Measurements from ENCODE around the gene G6PC3. TPM values are rescaled to one million over a fixed set of nuclear protein-coding genes. Genes with fewer than 3 reads are reported as not detected.

The G6PC3 gene
- total and polyA plus RNA-seq, 2 of the 4 experiments (the other 2 are of a cell fraction) = 20.4 to 107 TPM

- BruUV-seq (replicated peaks) = no TSS peak
- in situ Hi-C loops (cut with MboI; ENCODE audit: low sequenced_read_pairs) (no loop called here), dilution Hi-C loops (cut with HindIII; ENCODE audit: low sequenced_read_pairs, unreplicated experiment) (no loop called here), intact Hi-C loops (cut with micrococcal nuclease) (loop anchor here (10.0 kb wide), 1 partner anchor 121 kb away; no protein-coding TSS in a partner anchor)
- H3K36me3 ChIP-seq (ENCODE audit: control insufficient read depth, insufficient read depth, low read length) = peaks cover 15% of the 10 kb centered on the region
- no peak overlapping the region for H2AK9ac ChIP-seq (replicated peaks; ENCODE audit: low read depth, low read length, poor library complexity)
- H3K27ac ChIP-seq (ENCODE audit: insufficient read depth, low read length) = peak overlapping the region; percentile 57; the same call in 1 of the 2 replicates
- DNase-seq = peak; percentile 65
- no peak overlapping the region for H3K18ac ChIP-seq (ENCODE audit: low read depth, low read length)
- no peak overlapping the region for H4K5ac ChIP-seq (ENCODE audit: low read depth, low read length)
- ATAC-seq (ENCODE audit: low read depth) = no peak; the same call in 1 of the 2 replicates
- no peaks in the 10 kb centered on the region for H3K9me3 ChIP-seq (ENCODE audit: control insufficient read depth, insufficient read depth, low read length)
- H2BK5ac ChIP-seq (ENCODE audit: low read depth, low read length, poor library complexity, severe bottlenecking) = peak overlapping the region; percentile 31
- H3K4ac ChIP-seq (ENCODE audit: low read depth, low read length) = no peak overlapping the region
- POLR2A ChIA-PET (ENCODE audit: unreplicated experiment) = no interaction called here
- peak overlapping the region; percentile 37; the same call in 1 of the 2 replicates for H3K23ac ChIP-seq (ENCODE audit: low read depth, low read length)
- H3K4me2 ChIP-seq (ENCODE audit: low read depth, low read length) = peak overlapping the region; percentile 16; the same call in 1 of the 2 replicates
- TF ChIP-seq RFX5 (IDR thresholded peaks at IDR 0.05; ENCODE audit: low read depth, low read length) (peak; percentile 61; the same call in 1 of the 2 replicates), BHLHE40 (IDR thresholded peaks at IDR 0.05; ENCODE audit: low read depth, low read length) (no peak), FOS (IDR thresholded peaks at IDR 0.05; ENCODE audit: low read depth, low read length) (0 out of 2 replicates have a peak, but pooled peaks have one; percentile 10), CHD1 (IDR thresholded peaks at IDR 0.05; ENCODE audit: low read depth, low read length) (no peak), POLR2A (IDR thresholded peaks at IDR 0.05; ENCODE audit: low read depth, low read length) (no peak), MXI1 (IDR thresholded peaks at IDR 0.05; ENCODE audit: borderline replicate concordance, low read depth, low read length) (no peak), CTCF (conservative IDR thresholded peaks at IDR 0.05; ENCODE audit: low read depth, low read length) (no peak), MAZ (IDR thresholded peaks at IDR 0.05; ENCODE audit: borderline replicate concordance, low read depth, low read length) (no peak), CEBPB (IDR thresholded peaks at IDR 0.05; ENCODE audit: low read depth, low read length) (peak; percentile 91), NFE2L2 (IDR thresholded peaks at IDR 0.05; ENCODE audit: low read depth, low read length) (peak; percentile 25; the same call in 1 of the 2 replicates), MAFK (IDR thresholded peaks at IDR 0.05; ENCODE audit: low read depth, low read length) (no peak; the same call in 1 of the 2 replicates)
- no peak overlapping the region for H2AK5ac ChIP-seq (ENCODE audit: low read depth, low read length)
- H2BK20ac ChIP-seq (ENCODE audit: low read depth, low read length) = no peak overlapping the region
- H3K9me1 ChIP-seq (ENCODE audit: insufficient read depth, low read length) = no peaks in the 10 kb centered on the region
- no peaks in the 10 kb centered on the region for H3K27me3 ChIP-seq (ENCODE audit: control insufficient read depth, insufficient read depth, low read length)
- no CpG with 5 or more reads among the region's 1 CpG for WGBS, 2 experiments (ENCODE audit: extremely low coverage in 2 of 2, insufficient read length in 1 of 2)
- peaks cover 12% of the 10 kb centered on the region for H3K4me1 ChIP-seq (ENCODE audit: control insufficient read depth, insufficient read depth, low read length)
- peaks cover 11 to 70% of the 10 kb centered on the region in 2 experiments for H3K79me1 ChIP-seq (ENCODE audit: low read depth in 1 of 2, low read length in 2 of 2)
- peaks cover 68% of the 10 kb centered on the region for H4K20me1 ChIP-seq (ENCODE audit: insufficient read depth, low read length)
- H4K91ac ChIP-seq (ENCODE audit: insufficient read depth, low read depth, low read length) = no peak overlapping the region
- H3K4me3 ChIP-seq (ENCODE audit: insufficient read depth, low read depth, low read length) = no peak overlapping the region
- no peak overlapping the region for H2BK15ac ChIP-seq (ENCODE audit: low read depth, low read length)
- H2AFZ ChIP-seq (replicated peaks; ENCODE audit: low read length, poor library complexity) = no peak overlapping the region
- H3K56ac ChIP-seq (ENCODE audit: extremely low read depth, insufficient read depth, low read length) = no peak overlapping the region
- CTCF ChIA-PET = interaction anchor here (0.6 to 1.5 kb wide), 4 partner anchors 14 to 124 kb away, joined by 3 to 10 read pairs (median 5); no protein-coding TSS in a partner anchor
- 0 out of 4 replicates have a peak overlapping the region, but pooled peaks of 1 of the 2 experiments have one; percentile 3 for H4K8ac ChIP-seq (ENCODE audit: low read depth in 2 of 2, low read length in 2 of 2)
- peak overlapping the region; percentile 28; the same call in 1 of the 2 replicates for H3K9ac ChIP-seq (ENCODE audit: low read depth, low read length)
- H2BK120ac ChIP-seq (ENCODE audit: low read depth, low read length) = no peak overlapping the region
- H3K14ac ChIP-seq (replicated peaks; ENCODE audit: low read depth, low read length) = no peak overlapping the region
Measured at GRCh38 chr17:44044071-44044470, 26.5 kb upstream of the G6PC3 start.

Data from IMR-90 (cell line).